ENCODE data around the gene RPL35. TPM values are rescaled to one million over a fixed set of nuclear protein-coding genes. Genes with fewer than 3 reads are reported as not detected.

Gene RPL35
- total and polyA plus RNA-seq, 2 donors (not counting 1 experiment from before 2014, with no cell fraction given): 1,593 to 1,957 TPM

GRCh38 chr9:124871156-124871561 lies 9.4 kb upstream of the RPL35 start:
- peaks cover 22% of the 10 kb centered on the region for H3K36me3 ChIP-seq (ENCODE audit: control insufficient read depth, insufficient read depth, low read length)
- H4K20me1 ChIP-seq (ENCODE audit: control insufficient read depth, extremely low read depth, insufficient read depth, low read length): no peaks in the 10 kb centered on the region
- DNase-seq (ENCODE audit: low read depth in 2 of 2): no peak
- no peak overlapping the region for H2AFZ ChIP-seq (ENCODE audit: low read length)
- H3K9me3 ChIP-seq (ENCODE audit: control insufficient read depth, insufficient read depth, low read depth, low read length): no peaks in the 10 kb centered on the region
- peaks cover 73% of the 10 kb centered on the region for H3K79me2 ChIP-seq (ENCODE audit: control insufficient read depth, insufficient read depth, low read length)
- H3K4me2 ChIP-seq (ENCODE audit: extremely low read depth, insufficient read depth, low read length): peak overlapping the region; percentile 99
- TF ChIP-seq CTCF (conservative IDR thresholded peaks at IDR 0.05 in 1 of 2, IDR thresholded peaks at IDR 0.05 in 1 of 2; ENCODE audit: low read depth in 1 of 2, low read length in 2 of 2): no peak
- no peak for TF ChIP-seq EZH2 (IDR thresholded peaks at IDR 0.05; ENCODE audit: low read length, missing control alignments)
- H3K9ac ChIP-seq (ENCODE audit: insufficient read depth, low read length): no peak overlapping the region
- H3K27ac ChIP-seq (ENCODE audit: insufficient read depth, low read length): peak overlapping the region; percentile 88
- H3K27me3 ChIP-seq (ENCODE audit: control insufficient read depth, insufficient read depth, low read length): no peaks in the 10 kb centered on the region
- H3K4me1 ChIP-seq (ENCODE audit: control insufficient read depth, extremely low read depth, insufficient read depth, low read length): peaks cover 16% of the 10 kb centered on the region
- peak overlapping the region; percentile 77 to 90 (median 87) for H3K4me3 ChIP-seq (replicated peaks in 1 of 4; ENCODE audit: control extremely low read depth in 1 of 4, insufficient read depth in 1 of 4, low read depth in 3 of 4, low read length in 4 of 4)

DNA sequence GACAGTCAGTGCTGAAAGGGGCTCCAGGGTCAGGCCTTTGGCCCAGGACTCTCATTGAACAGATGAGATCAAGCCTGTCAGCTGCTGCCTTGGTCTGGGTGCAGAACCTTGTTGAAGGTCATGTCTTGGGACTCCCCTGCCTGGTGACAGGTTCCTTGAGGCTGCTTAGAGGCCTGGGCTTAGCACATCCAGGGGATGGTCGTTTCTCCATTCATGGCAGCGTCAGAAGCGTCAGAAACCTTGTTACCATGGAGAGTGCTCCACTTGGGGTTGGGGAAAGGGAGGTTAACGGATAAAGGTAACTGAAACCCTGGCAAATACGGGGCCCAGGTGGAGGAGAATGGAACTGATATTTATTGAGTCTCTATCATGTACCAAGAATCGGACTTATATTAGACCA lies 9.0 kb upstream of the RPL35 start:
- Histone ChIP-seq H3K79me2 (ENCODE audit: control insufficient read depth, insufficient read depth, low read length) (peaks cover 71% of the 10 kb centered on the region), H3K36me3 (ENCODE audit: control insufficient read depth, insufficient read depth, low read length) (peaks cover 20% of the 10 kb centered on the region), H3K27me3 (ENCODE audit: control insufficient read depth, insufficient read depth, low read length) (no peaks in the 10 kb centered on the region), H3K4me3 (replicated peaks in 1 of 4; ENCODE audit: control extremely low read depth in 1 of 4, insufficient read depth in 1 of 4, low read depth in 3 of 4, low read length in 4 of 4) (peak overlapping the region; percentile 77 to 90 (median 87)), H3K27ac (ENCODE audit: insufficient read depth, low read length) (peak overlapping the region; percentile 88), H4K20me1 (ENCODE audit: control insufficient read depth, extremely low read depth, insufficient read depth, low read length) (no peaks in the 10 kb centered on the region), H3K9me3 (ENCODE audit: control insufficient read depth, insufficient read depth, low read depth, low read length) (no peaks in the 10 kb centered on the region), H3K4me1 (ENCODE audit: control insufficient read depth, extremely low read depth, insufficient read depth, low read length) (peaks cover 16% of the 10 kb centered on the region), H3K9ac (ENCODE audit: insufficient read depth, low read length) (peak overlapping the region; percentile 94), H2AFZ (ENCODE audit: low read length) (no peak overlapping the region), H3K4me2 (ENCODE audit: extremely low read depth, insufficient read depth, low read length) (peak overlapping the region; percentile 99)
- no peak for DNase-seq (ENCODE audit: low read depth in 2 of 2)
- TF ChIP-seq EZH2 (IDR thresholded peaks at IDR 0.05; ENCODE audit: low read length, missing control alignments) (no peak), CTCF (conservative IDR thresholded peaks at IDR 0.05 in 1 of 2, IDR thresholded peaks at IDR 0.05 in 1 of 2; ENCODE audit: low read depth in 1 of 2, low read length in 2 of 2) (no peak)

GRCh38 chr9:124869986-124870560 lies 8.3 kb upstream of the RPL35 start:
- no peak for TF ChIP-seq EZH2 (IDR thresholded peaks at IDR 0.05; ENCODE audit: low read length, missing control alignments)
- TF ChIP-seq CTCF (conservative IDR thresholded peaks at IDR 0.05 in 1 of 2, IDR thresholded peaks at IDR 0.05 in 1 of 2; ENCODE audit: low read depth in 1 of 2, low read length in 2 of 2): no peak
- Histone ChIP-seq H3K79me2 (ENCODE audit: control insufficient read depth, insufficient read depth, low read length) (peaks cover 65% of the 10 kb centered on the region), H3K27me3 (ENCODE audit: control insufficient read depth, insufficient read depth, low read length) (no peaks in the 10 kb centered on the region), H3K4me2 (ENCODE audit: extremely low read depth, insufficient read depth, low read length) (peak overlapping the region; percentile 99), H3K4me3 (replicated peaks in 1 of 4; ENCODE audit: control extremely low read depth in 1 of 4, insufficient read depth in 1 of 4, low read depth in 3 of 4, low read length in 4 of 4) (peak overlapping the region; percentile 77 to 90 (median 87)), H3K27ac (ENCODE audit: insufficient read depth, low read length) (peak overlapping the region; percentile 88), H3K9me3 (ENCODE audit: control insufficient read depth, insufficient read depth, low read depth, low read length) (no peaks in the 10 kb centered on the region), H3K4me1 (ENCODE audit: control insufficient read depth, extremely low read depth, insufficient read depth, low read length) (peaks cover 16% of the 10 kb centered on the region), H4K20me1 (ENCODE audit: control insufficient read depth, extremely low read depth, insufficient read depth, low read length) (no peaks in the 10 kb centered on the region), H3K9ac (ENCODE audit: insufficient read depth, low read length) (peak overlapping the region; percentile 94), H2AFZ (ENCODE audit: low read length) (no peak overlapping the region), H3K36me3 (ENCODE audit: control insufficient read depth, insufficient read depth, low read length) (peaks cover 14% of the 10 kb centered on the region)
- peak; percentile 35 to 41 for DNase-seq (ENCODE audit: low read depth in 2 of 2)
